IMR-90 (cell line): ENCODE measurements around the gene MAPK9. TPM values are rescaled to one million over a fixed set of nuclear protein-coding genes. Genes with fewer than 3 reads are reported as not detected.

Source experiments
- ATAC-seq: fragments of 200-7000 bp; cut with Tn5 transposase; 2 replicates; pipeline ENCODE4 v1.9.1; 2020; ENCODE audit warnings: low read depth, mild to moderate bottlenecking, moderate library complexity
- BruUV-seq: library from RNA; stranded (reverse); fragments of 400-500 nt; replicated peaks from 2 replicates; lab custom pipeline; 2021; lab: Mats Ljungman, UMichigan
- CTCF ChIA-PET: fragments of 300-600 bp; formaldehyde crosslinking; extraction: SDS; loops from one replicate; lab custom pipeline; 2021; ENCODE audit warnings: antibody characterized with exemption; lab: Yijun Ruan, JAX
- POLR2A ChIA-PET: fragments of 300-600 bp; sonication (Branson Sonifier 250); formaldehyde crosslinking; loops from one replicate; lab custom pipeline; 2022; ENCODE audit warnings: antibody characterized with exemption; ENCODE audit not compliant: unreplicated experiment; lab: Charles Lee
- DNase-seq: peaks from one replicate; pipeline ENCODE4 v3.0.0; 2013
- H2AFZ ChIP-seq: replicated peaks from 2 replicates; pipeline ENCODE3; 2013; ENCODE audit warnings: low read length, mild to moderate bottlenecking; ENCODE audit not compliant: poor library complexity
- H2AK5ac ChIP-seq: 2 replicates; pipeline ENCODE4 v1.6.1; 2013; ENCODE audit warnings: low read depth, low read length, inconsistent platforms
- H2AK9ac ChIP-seq: replicated peaks from 2 replicates; pipeline ENCODE3; 2013; ENCODE audit warnings: mild to moderate bottlenecking, low read depth, low read length, moderate library complexity; ENCODE audit not compliant: poor library complexity
- H2BK120ac ChIP-seq: 2 replicates; pipeline ENCODE4 v1.6.1; 2013; ENCODE audit warnings: low read depth, low read length, inconsistent platforms
- H2BK15ac ChIP-seq: 3 replicates; pipeline ENCODE4 v1.6.1; 2013; ENCODE audit warnings: low read depth, low read length, inconsistent platforms
- H2BK20ac ChIP-seq: 2 replicates; pipeline ENCODE4 v1.6.1; 2013; ENCODE audit warnings: low read depth, mild to moderate bottlenecking, inconsistent platforms, low read length, moderate library complexity
- H2BK5ac ChIP-seq: 2 replicates; pipeline ENCODE4 v1.6.1; 2013; ENCODE audit warnings: mild to moderate bottlenecking, low read depth, low read length, inconsistent platforms; ENCODE audit not compliant: poor library complexity, severe bottlenecking
- H3K14ac ChIP-seq: replicated peaks from 2 replicates; pipeline ENCODE4 v1.6.1; 2013; ENCODE audit warnings: low read depth, low read length, inconsistent platforms
- H3K18ac ChIP-seq: 2 replicates; pipeline ENCODE4 v1.6.1; 2013; ENCODE audit warnings: low read depth, low read length, control low read depth
- H3K23ac ChIP-seq: 2 replicates; pipeline ENCODE4 v1.6.1; 2013; ENCODE audit warnings: low read depth, low read length, inconsistent platforms
- H3K27ac ChIP-seq: 2 replicates; pipeline ENCODE4 v1.5.1; 2013; ENCODE audit warnings: mild to moderate bottlenecking, control low read depth, low read length; ENCODE audit not compliant: insufficient read depth
- H3K27me3 ChIP-seq: 2 replicates; pipeline ENCODE4 v1.6.1; 2013; ENCODE audit warnings: low read length; ENCODE audit not compliant: control insufficient read depth, insufficient read depth
- H3K36me3 ChIP-seq: 2 replicates; pipeline ENCODE4 v1.6.1; 2013; ENCODE audit warnings: low read length, mixed read lengths; ENCODE audit not compliant: control insufficient read depth, insufficient read depth
- H3K4ac ChIP-seq: 2 replicates; pipeline ENCODE4 v1.6.1; 2013; ENCODE audit warnings: low read depth, low read length, inconsistent platforms
- H3K4me1 ChIP-seq: 2 replicates; pipeline ENCODE4 v1.6.1; 2013; ENCODE audit warnings: low read length, mixed read lengths; ENCODE audit not compliant: control insufficient read depth, insufficient read depth
- H3K4me2 ChIP-seq: 2 replicates; pipeline ENCODE4 v1.6.1; 2013; ENCODE audit warnings: low read depth, mild to moderate bottlenecking, control low read depth, low read length, moderate library complexity
- H3K4me3 ChIP-seq: 2 replicates; pipeline ENCODE4 v1.5.1; 2013; ENCODE audit warnings: low read depth, mild to moderate bottlenecking, control low read depth, low read length, moderate library complexity; ENCODE audit not compliant: insufficient read depth
- H3K56ac ChIP-seq: 2 replicates; pipeline ENCODE4 v1.6.1; 2013; ENCODE audit warnings: low read length, inconsistent platforms; ENCODE audit not compliant: insufficient read depth; ENCODE audit errors: extremely low read depth
- H3K79me1 ChIP-seq, 2 experiments: 2 replicates each; pipeline ENCODE4 v1.6.1; 2013; ENCODE audit warnings: low read length in 2 of 2, inconsistent platforms in 1 of 2, low read depth in 1 of 2
- H3K9ac ChIP-seq: 2 replicates; pipeline ENCODE4 v1.6.1; 2013; ENCODE audit warnings: low read depth, low read length, control low read depth
- H3K9me1 ChIP-seq: 2 replicates; pipeline ENCODE4 v1.6.1; 2013; ENCODE audit warnings: low read length, inconsistent platforms; ENCODE audit not compliant: insufficient read depth
- H3K9me3 ChIP-seq: 2 replicates; pipeline ENCODE4 v1.6.1; 2013; ENCODE audit warnings: low read length; ENCODE audit not compliant: control insufficient read depth, insufficient read depth
- H4K20me1 ChIP-seq: 2 replicates; pipeline ENCODE4 v1.6.1; 2013; ENCODE audit warnings: low read length, inconsistent platforms; ENCODE audit not compliant: insufficient read depth
- H4K5ac ChIP-seq: 2 replicates; pipeline ENCODE4 v1.6.1; 2013; ENCODE audit warnings: mild to moderate bottlenecking, low read depth, low read length, control low read depth
- H4K8ac ChIP-seq, 2 experiments: 2 replicates each; pipeline ENCODE4 v1.6.1; 2013; ENCODE audit warnings: low read depth in 2 of 2, low read length in 2 of 2, control low read depth in 1 of 2, inconsistent platforms in 1 of 2
- H4K91ac ChIP-seq: 2 replicates; pipeline ENCODE4 v1.6.1; 2013; ENCODE audit warnings: low read depth, low read length, inconsistent platforms; ENCODE audit not compliant: insufficient read depth
- BHLHE40 ChIP-seq: fragments of 150-350 bp; IDR thresholded peaks from 2 replicates; pipeline ENCODE4 v1.6.1; 2016; ENCODE audit warnings: mild to moderate bottlenecking, low read depth, low read length
- CEBPB ChIP-seq: IDR thresholded peaks from 2 replicates; pipeline ENCODE4 v1.6.1; 2012; ENCODE audit warnings: low read depth, low read length, improper control_type of control experiment
- CHD1 ChIP-seq: IDR thresholded peaks from 2 replicates; pipeline ENCODE4 v1.6.1; 2012; ENCODE audit warnings: low read depth, low read length, improper control_type of control experiment
- ELK1 ChIP-seq: fragments of 150-350 bp; IDR thresholded peaks from 2 replicates; pipeline ENCODE4 v1.6.1; 2016; ENCODE audit warnings: low read depth, mild to moderate bottlenecking, low read length, moderate library complexity, borderline replicate concordance
- FOS ChIP-seq: fragments of 150-350 bp; IDR thresholded peaks from 2 replicates; pipeline ENCODE4 v1.6.1; 2016; ENCODE audit warnings: low read depth, low read length
- MAFK ChIP-seq: IDR thresholded peaks from 2 replicates; pipeline ENCODE4 v1.6.1; 2012; ENCODE audit warnings: low read depth, low read length, improper control_type of control experiment
- MXI1 ChIP-seq: IDR thresholded peaks from 2 replicates; pipeline ENCODE4 v1.6.1; 2012; ENCODE audit warnings: low read depth, mild to moderate bottlenecking, low read length, moderate library complexity, borderline replicate concordance
- NFE2L2 ChIP-seq: fragments of 150-350 bp; IDR thresholded peaks from 2 replicates; pipeline ENCODE4 v1.6.1; 2016; ENCODE audit warnings: low read depth, mild to moderate bottlenecking, low read length
- POLR2A ChIP-seq: IDR thresholded peaks from 2 replicates; pipeline ENCODE4 v1.6.1; 2012; ENCODE audit warnings: mild to moderate bottlenecking, low read depth, low read length
- RFX5 ChIP-seq: IDR thresholded peaks from 2 replicates; pipeline ENCODE4 v1.8.0; 2012; ENCODE audit warnings: low read depth, mild to moderate bottlenecking, low read length, moderate library complexity
- USF2 ChIP-seq: fragments of 150-350 bp; IDR thresholded peaks from 2 replicates; pipeline ENCODE4 v1.6.1; 2017; ENCODE audit warnings: mild to moderate bottlenecking, antibody characterized with exemption, low read length, low read depth
- WGBS, 2 experiments: methylation state at CpG; one replicate each; pipeline versions ENCODE4 v1.1.5 to v1.1.7; 2013; ENCODE audit warnings: missing lambda C conversion rate in 2 of 2; ENCODE audit not compliant: insufficient read length in 1 of 2; ENCODE audit errors: extremely low coverage in 2 of 2; 5-methylcytosine and 5-hydroxymethylcytosine counted together
- dilution Hi-C: fragments of 300-500 bp; cut with HindIII; formaldehyde crosslinking; loops from one replicate; pipeline ENCODE4 v1.14.3; 2018; ENCODE audit warnings: low sequenced_read_pairs; ENCODE audit not compliant: unreplicated experiment
- in situ Hi-C: fragments of 300-500 bp; cut with MboI; formaldehyde crosslinking; loops from 3 replicates; pipeline ENCODE4 v1.14.3; 2019; ENCODE audit warnings: low sequenced_read_pairs, inconsistent platforms, mixed read lengths
- intact Hi-C: fragments of 100-400 bp; cut with micrococcal nuclease; formaldehyde crosslinking; loops from 2 replicates; pipeline ENCODE4 v1.10.0; 2022
- polyA plus RNA-seq, 3 experiments: library from polyadenylated mRNA; depleted of rRNA; stranded (reverse); fragments of >200 nt; gene quantifications; 2 replicates each; pipeline ENCODE4 v1.2.3, GENCODE V29; 2012; ENCODE audit warnings: low replicate concordance in 1 of 3
- total RNA-seq: library from RNA; depleted of rRNA; stranded (reverse); fragments of >200 nt; gene quantifications from 2 replicates; pipeline ENCODE4 v1.2.3, GENCODE V29; 2012

Gene MAPK9
- total and polyA plus RNA-seq, 2 of the 4 experiments (the other 2 are of a cell fraction), result 22.9 to 23.3 TPM

DNA sequence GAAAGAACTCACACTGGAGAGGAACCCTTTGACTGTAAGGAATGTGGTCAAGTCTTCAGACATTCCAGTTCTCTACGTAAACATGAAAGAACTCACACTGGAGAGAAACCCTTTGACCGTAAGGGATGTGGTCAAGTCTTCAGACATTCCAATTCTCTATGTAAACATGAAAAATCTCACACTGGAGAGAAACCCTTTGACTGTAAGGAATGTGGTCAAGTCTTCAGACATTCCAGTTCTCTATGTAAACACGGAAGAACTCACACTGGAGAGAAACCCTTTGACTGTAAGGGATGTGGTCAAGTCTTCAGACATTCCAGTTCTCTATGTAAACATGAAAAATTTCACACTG, 32.6 kb downstream of the MAPK9 start:
- no TSS peak for BruUV-seq
- no peak overlapping the region for H2BK20ac ChIP-seq
- no peak overlapping the region for H2BK5ac ChIP-seq
- no CpG with 5 or more reads among the region's 3 CpGs for WGBS, 2 experiments
- H2AK9ac ChIP-seq, result no peak overlapping the region
- no peak overlapping the region for H4K5ac ChIP-seq
- H3K56ac ChIP-seq, result no peak overlapping the region
- no peak overlapping the region for H3K14ac ChIP-seq
- H3K27ac ChIP-seq, result no peak overlapping the region
- H3K18ac ChIP-seq, result no peak overlapping the region
- dilution Hi-C loops (no loop called here), in situ Hi-C loops (no loop called here), intact Hi-C loops (no loop called here)
- ChIA-PET POLR2A (no interaction called here), CTCF (no interaction called here)
- H3K36me3 ChIP-seq, result peaks cover 49% of the 10 kb centered on the region
- H2BK15ac ChIP-seq, result no peak overlapping the region
- H3K9me1 ChIP-seq, result no peaks in the 10 kb centered on the region
- H3K4me2 ChIP-seq, result no peak overlapping the region
- H4K91ac ChIP-seq, result no peak overlapping the region
- no peak overlapping the region for H2BK120ac ChIP-seq
- no peak overlapping the region for H2AFZ ChIP-seq
- no peak overlapping the region for H3K4ac ChIP-seq
- ATAC-seq (no peak), DNase-seq (peak; percentile 1)
- no peak overlapping the region for H2AK5ac ChIP-seq
- TF ChIP-seq POLR2A (no peak), CEBPB (no peak), MAFK (no peak), RFX5 (no peak), FOS (no peak), CHD1 (no peak), NFE2L2 (no peak), USF2 (no peak), ELK1 (no peak), MXI1 (no peak), BHLHE40 (no peak)
- H3K27me3 ChIP-seq, result no peaks in the 10 kb centered on the region
- H3K9me3 ChIP-seq, result peaks cover 73% of the 10 kb centered on the region
- H3K9ac ChIP-seq, result no peak overlapping the region
- no peaks in the 10 kb centered on the region for H4K20me1 ChIP-seq
- H3K23ac ChIP-seq, result no peak overlapping the region
- no peaks in the 10 kb centered on the region for H3K79me1 ChIP-seq
- no peak overlapping the region for H4K8ac ChIP-seq
- H3K4me1 ChIP-seq, result no peaks in the 10 kb centered on the region
- no peak overlapping the region for H3K4me3 ChIP-seq
